Measurements from ENCODE around the gene TAOK1. TPM values are rescaled to one million over a fixed set of nuclear protein-coding genes. Genes with fewer than 3 reads are reported as not detected.
A peak's percentile ranks its signal among the peaks of the same experiment; 100 is the strongest.
"Not testable (repeated sequence)": the region's sequence is repeated elsewhere in the genome, so short reads cannot be mapped to it uniquely, and the experiment has no call there.

TAOK1 gene
- total and polyA plus RNA-seq, 9 donors: 15.6 to 36.2 (median 32.9) TPM

- H3K27me3 ChIP-seq (ENCODE audit: control insufficient read depth, insufficient read depth, low read length): no peaks in the 10 kb centered on the region
- WGBS (ENCODE audit: insufficient coverage): no CpG with 5 or more reads among the region's 1 CpG
- H3K27ac ChIP-seq (ENCODE audit: low read length): no peak overlapping the region
- peaks cover 23% of the 10 kb centered on the region for H3K36me3 ChIP-seq (ENCODE audit: control insufficient read depth, insufficient read depth, low read length)
- H3K9me3 ChIP-seq (replicated peaks; ENCODE audit: control insufficient read depth, low read depth, low read length): no peaks in the 10 kb centered on the region
- DNase-seq: no peak
- H3K4me1 ChIP-seq (ENCODE audit: control insufficient read depth, insufficient read depth, low read length): no peaks in the 10 kb centered on the region
- no peak overlapping the region for H3K4me3 ChIP-seq (ENCODE audit: low read length)
These were observed 84.1 kb downstream of the TAOK1 start for GRCh38 chr17:29474297-29474696.

- Histone ChIP-seq H3K4me1 (ENCODE audit: control insufficient read depth, insufficient read depth, low read length) (no peaks in the 10 kb centered on the region), H3K36me3 (ENCODE audit: control insufficient read depth, insufficient read depth, low read length) (peaks cover 24% of the 10 kb centered on the region), H3K9me3 (replicated peaks; ENCODE audit: control insufficient read depth, low read depth, low read length) (no peaks in the 10 kb centered on the region), H3K27me3 (ENCODE audit: control insufficient read depth, insufficient read depth, low read length) (no peaks in the 10 kb centered on the region), H3K4me3 (ENCODE audit: low read length) (no peak overlapping the region), H3K27ac (ENCODE audit: low read length) (no peak overlapping the region)
- DNase-seq: no peak
- no CpG with 5 or more reads among the region's 2 CpGs for WGBS (ENCODE audit: insufficient coverage)
These were observed 85.7 kb downstream of the TAOK1 start for GRCh38 chr17:29475891-29476290.

GRCh38 chr17:29480249-29480928 lies 90.2 kb downstream of the TAOK1 start:
- H3K27me3 ChIP-seq (ENCODE audit: control insufficient read depth, insufficient read depth, low read length); H3K9me3 ChIP-seq (replicated peaks; ENCODE audit: control insufficient read depth, low read depth, low read length); DNase-seq; H3K4me3 ChIP-seq (ENCODE audit: low read length); H3K4me1 ChIP-seq (ENCODE audit: control insufficient read depth, insufficient read depth, low read length); H3K27ac ChIP-seq (ENCODE audit: low read length): not testable (repeated sequence)
- H3K36me3 ChIP-seq (ENCODE audit: control insufficient read depth, insufficient read depth, low read length): peaks cover 13% of the 10 kb centered on the region
- 88% methylated on average over 1 of the region's 7 CpGs for WGBS (ENCODE audit: insufficient coverage)

- no peak overlapping the region for H3K4me3 ChIP-seq (ENCODE audit: low read length)
- no peaks in the 10 kb centered on the region for H3K27me3 ChIP-seq (ENCODE audit: control insufficient read depth, insufficient read depth, low read length)
- no peaks in the 10 kb centered on the region for H3K4me1 ChIP-seq (ENCODE audit: control insufficient read depth, insufficient read depth, low read length)
- no peaks in the 10 kb centered on the region for H3K9me3 ChIP-seq (replicated peaks; ENCODE audit: control insufficient read depth, low read depth, low read length)
- DNase-seq: no peak
- no peak overlapping the region for H3K27ac ChIP-seq (ENCODE audit: low read length)
- peaks cover 19% of the 10 kb centered on the region for H3K36me3 ChIP-seq (ENCODE audit: control insufficient read depth, insufficient read depth, low read length)
- no CpG with 5 or more reads among the region's 1 CpG for WGBS (ENCODE audit: insufficient coverage)
These were observed 93.3 kb downstream of the TAOK1 start for GRCh38 chr17:29483503-29483902.

GRCh38 chr17:29495011-29495410 lies 104.8 kb downstream of the TAOK1 start:
- WGBS (ENCODE audit: insufficient coverage): no CpG with 5 or more reads among the region's 1 CpG
- peaks cover 47% of the 10 kb centered on the region for H3K36me3 ChIP-seq (ENCODE audit: control insufficient read depth, insufficient read depth, low read length)

GRCh38 chr17:29504711-29505110 lies 114.5 kb downstream of the TAOK1 start:
- no peak overlapping the region for H3K4me3 ChIP-seq (ENCODE audit: low read length)
- no peaks in the 10 kb centered on the region for H3K9me3 ChIP-seq (replicated peaks; ENCODE audit: control insufficient read depth, low read depth, low read length)
- DNase-seq: no peak
- peaks cover 21% of the 10 kb centered on the region for H3K36me3 ChIP-seq (ENCODE audit: control insufficient read depth, insufficient read depth, low read length)
- no peak overlapping the region for H3K27ac ChIP-seq (ENCODE audit: low read length)
- H3K4me1 ChIP-seq (ENCODE audit: control insufficient read depth, insufficient read depth, low read length): no peaks in the 10 kb centered on the region
- WGBS (ENCODE audit: insufficient coverage): no CpG with 5 or more reads among the region's 1 CpG
- no peaks in the 10 kb centered on the region for H3K27me3 ChIP-seq (ENCODE audit: control insufficient read depth, insufficient read depth, low read length)

More at GRCh38 chr17:29495011-29495410, 104.8 kb downstream of the TAOK1 start:
- no peaks in the 10 kb centered on the region for H3K4me1 ChIP-seq (ENCODE audit: control insufficient read depth, insufficient read depth, low read length)
- no peak for DNase-seq
- no peaks in the 10 kb centered on the region for H3K9me3 ChIP-seq (replicated peaks; ENCODE audit: control insufficient read depth, low read depth, low read length)
- no peaks in the 10 kb centered on the region for H3K27me3 ChIP-seq (ENCODE audit: control insufficient read depth, insufficient read depth, low read length)
- no peak overlapping the region for H3K4me3 ChIP-seq (ENCODE audit: low read length)
- H3K27ac ChIP-seq (ENCODE audit: low read length): no peak overlapping the region

GRCh38 chr17:29505836-29506235 lies 115.7 kb downstream of the TAOK1 start:
- peak; percentile 2 for DNase-seq
- no peak overlapping the region for H3K27ac ChIP-seq (ENCODE audit: low read length)
- H3K4me1 ChIP-seq (ENCODE audit: control insufficient read depth, insufficient read depth, low read length): no peaks in the 10 kb centered on the region
- H3K27me3 ChIP-seq (ENCODE audit: control insufficient read depth, insufficient read depth, low read length): no peaks in the 10 kb centered on the region
- whole genome bisulfite sequencing (ENCODE audit: insufficient coverage): 100% methylated on average over 1 of the region's 4 CpGs
- no peak overlapping the region for H3K4me3 ChIP-seq (ENCODE audit: low read length)
- H3K9me3 ChIP-seq (replicated peaks; ENCODE audit: control insufficient read depth, low read depth, low read length): no peaks in the 10 kb centered on the region
- H3K36me3 ChIP-seq (ENCODE audit: control insufficient read depth, insufficient read depth, low read length): peaks cover 15% of the 10 kb centered on the region

GRCh38 chr17:29510953-29511352 lies 120.8 kb downstream of the TAOK1 start:
- Histone ChIP-seq H3K4me3 (ENCODE audit: low read length) (no peak overlapping the region), H3K9me3 (replicated peaks; ENCODE audit: control insufficient read depth, low read depth, low read length) (no peaks in the 10 kb centered on the region), H3K36me3 (ENCODE audit: control insufficient read depth, insufficient read depth, low read length) (peaks cover 25% of the 10 kb centered on the region), H3K27me3 (ENCODE audit: control insufficient read depth, insufficient read depth, low read length) (no peaks in the 10 kb centered on the region), H3K27ac (ENCODE audit: low read length) (no peak overlapping the region), H3K4me1 (ENCODE audit: control insufficient read depth, insufficient read depth, low read length) (no peaks in the 10 kb centered on the region)
- no peak for DNase-seq
- WGBS (ENCODE audit: insufficient coverage): no CpG with 5 or more reads among the region's 6 CpGs

GRCh38 chr17:29514792-29515191 lies 124.6 kb downstream of the TAOK1 start:
- no CpG with 5 or more reads among the region's 2 CpGs for WGBS (ENCODE audit: insufficient coverage)
- H3K36me3 ChIP-seq (ENCODE audit: control insufficient read depth, insufficient read depth, low read length): peaks cover 37% of the 10 kb centered on the region
- peak; percentile 2 for DNase-seq

GRCh38 chr17:29518359-29518758 lies 128.2 kb downstream of the TAOK1 start:
- H3K9me3 ChIP-seq (replicated peaks; ENCODE audit: control insufficient read depth, low read depth, low read length): no peaks in the 10 kb centered on the region
- WGBS (ENCODE audit: insufficient coverage): no CpG with 5 or more reads among the region's 1 CpG
- peaks cover 38% of the 10 kb centered on the region for H3K36me3 ChIP-seq (ENCODE audit: control insufficient read depth, insufficient read depth, low read length)
- no peaks in the 10 kb centered on the region for H3K4me1 ChIP-seq (ENCODE audit: control insufficient read depth, insufficient read depth, low read length)
- no peak overlapping the region for H3K4me3 ChIP-seq (ENCODE audit: low read length)
- no peak overlapping the region for H3K27ac ChIP-seq (ENCODE audit: low read length)
- H3K27me3 ChIP-seq (ENCODE audit: control insufficient read depth, insufficient read depth, low read length): no peaks in the 10 kb centered on the region
- no peak for DNase-seq

More at GRCh38 chr17:29514792-29515191, 124.6 kb downstream of the TAOK1 start:
- Histone ChIP-seq H3K27me3 (ENCODE audit: control insufficient read depth, insufficient read depth, low read length) (no peaks in the 10 kb centered on the region), H3K4me3 (ENCODE audit: low read length) (no peak overlapping the region), H3K27ac (ENCODE audit: low read length) (no peak overlapping the region), H3K9me3 (replicated peaks; ENCODE audit: control insufficient read depth, low read depth, low read length) (no peaks in the 10 kb centered on the region), H3K4me1 (ENCODE audit: control insufficient read depth, insufficient read depth, low read length) (no peaks in the 10 kb centered on the region)

- 100% methylated on average over 1 of the region's 3 CpGs for WGBS (ENCODE audit: insufficient coverage)
- H3K27ac ChIP-seq (ENCODE audit: low read length): no peak overlapping the region
- peaks cover 39% of the 10 kb centered on the region for H3K36me3 ChIP-seq (ENCODE audit: control insufficient read depth, insufficient read depth, low read length)
- no peaks in the 10 kb centered on the region for H3K4me1 ChIP-seq (ENCODE audit: control insufficient read depth, insufficient read depth, low read length)
- no peaks in the 10 kb centered on the region for H3K9me3 ChIP-seq (replicated peaks; ENCODE audit: control insufficient read depth, low read depth, low read length)
- no peaks in the 10 kb centered on the region for H3K27me3 ChIP-seq (ENCODE audit: control insufficient read depth, insufficient read depth, low read length)
- no peak for DNase-seq
- H3K4me3 ChIP-seq (ENCODE audit: low read length): no peak overlapping the region
These were observed 134.5 kb downstream of the TAOK1 start for GRCh38 chr17:29524692-29525091.
